AG20443 (cell line): Measurements from ENCODE around the gene RBPJ.
A peak's percentile ranks its signal among the peaks of the same experiment; 100 is the strongest.

ENCODE experiments used
- DNase-seq: peaks from one replicate; pipeline ENCODE4 v3.0.0; 2012; ENCODE audit warnings: low spot score, mixed read lengths

RBPJ gene

DNA sequence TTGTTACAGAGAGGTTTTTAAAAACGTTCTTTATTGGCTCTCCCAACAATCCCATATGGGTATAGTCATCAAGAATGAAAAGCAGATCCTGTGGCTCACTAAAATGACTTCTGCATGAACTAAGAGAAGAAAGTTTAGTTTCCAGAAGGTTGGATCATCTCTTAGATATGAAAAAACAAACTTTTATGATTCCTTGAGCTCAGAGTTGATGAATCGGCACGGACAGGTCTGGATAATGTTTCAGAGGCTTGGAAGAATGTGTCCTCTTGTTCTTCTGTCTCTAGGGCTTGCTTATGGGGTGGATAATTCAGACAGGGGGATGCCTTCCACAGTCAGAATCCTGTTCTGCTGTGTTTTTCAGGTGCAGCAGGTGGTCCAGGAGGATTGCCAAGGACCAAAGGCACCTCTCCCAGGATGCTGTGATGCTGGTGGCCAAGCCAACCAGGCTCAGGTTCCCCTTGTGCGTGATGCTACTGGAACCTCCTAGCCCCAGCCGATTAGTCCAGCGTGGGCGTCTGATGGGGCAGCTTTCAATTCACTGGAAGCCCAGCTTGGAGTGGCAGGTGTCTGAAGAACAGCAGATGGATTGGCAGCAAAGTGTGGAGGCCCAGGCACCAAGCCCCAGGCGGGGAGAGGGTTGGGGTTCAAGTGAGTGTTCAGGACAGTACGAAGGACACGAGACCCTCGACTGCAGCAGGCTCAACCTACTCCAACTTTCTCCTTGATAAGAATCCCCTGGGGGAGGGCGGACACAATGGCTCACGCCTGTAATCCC is 139.1 kb downstream of the RBPJ start:
- DNase-seq: peak; percentile 62

DNA sequence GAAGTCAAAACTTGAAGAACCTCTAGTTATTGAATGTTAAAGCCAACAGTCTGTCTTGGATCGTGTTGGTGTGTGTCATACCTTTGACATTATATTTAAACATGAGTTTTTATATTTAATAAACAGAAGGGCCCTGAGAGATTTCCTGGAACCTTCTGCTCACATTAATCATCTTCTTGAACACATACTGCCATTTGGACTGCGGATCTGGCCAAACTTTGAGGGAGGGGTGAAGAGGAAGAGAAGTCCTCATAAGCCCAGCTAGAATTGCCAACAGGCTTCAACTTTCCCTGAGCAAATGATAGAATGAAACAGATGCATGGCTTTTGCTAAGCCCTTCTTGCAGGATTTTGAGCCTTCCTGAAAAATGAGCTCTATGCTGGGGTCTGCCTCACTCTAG is 142.1 kb downstream of the RBPJ start:
- no peak for DNase-seq

DNA sequence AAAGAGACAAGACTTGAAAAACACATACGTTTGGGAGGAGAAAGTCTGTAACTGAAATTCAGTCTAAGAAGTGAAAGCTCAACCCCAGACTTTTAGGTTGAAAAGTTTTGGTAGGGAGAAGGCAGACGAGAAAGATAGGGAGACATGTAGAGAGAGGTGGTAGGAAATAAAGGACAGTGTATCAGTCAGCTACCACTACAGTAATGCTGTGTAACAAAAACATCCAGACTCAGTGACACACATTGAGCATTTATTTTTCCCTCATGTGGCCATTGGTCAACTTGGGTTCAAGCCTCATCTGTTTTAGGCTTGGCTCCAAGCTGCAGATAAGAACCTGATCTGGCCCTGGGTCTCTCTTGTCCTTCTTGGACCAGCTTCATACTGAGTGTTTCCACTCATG is 142.6 kb downstream of the RBPJ start:
- DNase-seq: no peak

DNA sequence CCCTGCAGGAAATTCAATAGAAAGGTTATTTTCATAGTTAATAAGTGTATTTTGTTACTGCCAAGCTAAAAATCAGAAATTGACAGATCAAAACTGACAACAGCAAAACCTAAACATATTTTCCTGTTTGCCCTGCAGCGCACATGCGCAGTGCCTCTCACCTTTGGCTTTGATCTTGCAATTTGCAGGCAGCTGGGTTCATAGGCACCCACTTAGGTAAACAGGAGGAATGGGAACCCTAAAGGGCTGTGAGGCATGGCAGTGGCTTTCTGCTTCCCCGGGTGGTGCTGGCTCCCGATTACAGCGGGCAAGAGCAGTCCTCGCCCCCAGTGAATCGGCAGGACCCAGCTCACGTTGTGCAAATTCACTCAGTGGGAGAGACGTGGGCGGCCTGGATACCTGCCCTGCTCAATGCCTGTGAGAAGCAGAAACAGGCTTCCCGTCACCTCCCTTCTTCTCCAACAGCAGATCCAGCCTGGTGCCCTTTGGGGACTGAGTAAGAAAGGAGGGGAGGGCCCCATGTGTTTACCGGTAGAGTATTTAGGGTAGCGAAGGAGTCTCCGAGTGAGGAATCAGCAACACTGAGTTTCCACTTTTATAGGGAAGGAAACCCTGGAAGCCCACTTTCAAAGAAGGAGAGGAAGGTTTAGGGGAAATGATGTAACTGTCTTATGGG is 143.7 kb downstream of the RBPJ start:
- DNase-seq: no peak

DNA sequence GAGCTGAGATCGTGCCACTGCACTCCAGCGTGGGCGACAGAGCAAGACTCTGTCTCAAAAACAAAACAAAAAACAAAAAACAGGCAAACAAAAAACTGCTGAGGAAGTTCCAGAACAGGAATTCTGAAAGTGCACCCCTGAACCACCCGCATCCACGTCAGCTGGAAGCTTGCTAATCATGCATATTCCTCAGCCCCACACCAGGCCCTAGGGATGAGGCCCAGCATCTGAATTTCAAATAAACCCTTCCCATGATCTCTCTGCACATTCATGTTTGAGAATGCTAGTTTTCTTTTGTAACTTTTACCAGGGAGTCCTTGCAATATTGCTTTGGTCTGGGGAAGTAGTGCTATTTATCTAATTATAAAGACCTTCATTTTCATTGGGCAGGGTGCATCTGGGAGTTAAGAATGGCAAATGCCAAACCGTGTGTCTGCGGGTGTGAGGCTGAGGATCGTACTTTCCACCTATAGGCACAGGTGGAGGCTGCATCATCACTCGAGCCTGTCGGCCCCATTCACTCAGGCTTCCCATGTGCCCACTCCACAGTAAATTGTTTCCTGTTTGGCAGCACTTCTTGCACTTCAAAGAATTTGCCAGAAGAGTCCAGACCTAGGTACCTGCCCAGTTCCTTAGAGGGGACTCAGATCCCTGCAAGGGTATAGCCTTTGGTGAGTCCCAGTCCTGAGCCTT is 145.9 kb downstream of the RBPJ start:
- no peak for DNase-seq

DNA sequence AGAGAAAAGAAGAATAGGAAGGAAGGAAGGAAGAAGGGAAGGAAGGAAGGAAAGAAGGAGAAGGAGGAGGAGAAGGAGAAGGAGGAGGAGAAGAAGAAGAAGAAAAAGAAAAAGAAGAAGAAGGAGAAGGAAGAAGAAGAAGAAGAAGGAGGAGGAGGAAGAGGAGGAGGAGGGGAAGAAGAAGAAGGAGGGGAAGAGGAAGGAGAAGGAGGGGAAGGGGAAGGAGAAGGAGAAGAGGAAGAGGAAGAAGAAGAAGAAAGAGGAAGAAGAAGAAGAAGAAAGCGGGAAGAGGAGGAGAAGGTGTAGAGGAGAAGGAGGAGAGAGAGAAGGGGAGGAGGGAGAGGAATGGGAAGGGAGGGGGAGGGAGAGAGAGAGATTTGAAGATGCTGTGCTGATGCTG is 146.9 kb downstream of the RBPJ start:
- DNase-seq: no peak

DNA sequence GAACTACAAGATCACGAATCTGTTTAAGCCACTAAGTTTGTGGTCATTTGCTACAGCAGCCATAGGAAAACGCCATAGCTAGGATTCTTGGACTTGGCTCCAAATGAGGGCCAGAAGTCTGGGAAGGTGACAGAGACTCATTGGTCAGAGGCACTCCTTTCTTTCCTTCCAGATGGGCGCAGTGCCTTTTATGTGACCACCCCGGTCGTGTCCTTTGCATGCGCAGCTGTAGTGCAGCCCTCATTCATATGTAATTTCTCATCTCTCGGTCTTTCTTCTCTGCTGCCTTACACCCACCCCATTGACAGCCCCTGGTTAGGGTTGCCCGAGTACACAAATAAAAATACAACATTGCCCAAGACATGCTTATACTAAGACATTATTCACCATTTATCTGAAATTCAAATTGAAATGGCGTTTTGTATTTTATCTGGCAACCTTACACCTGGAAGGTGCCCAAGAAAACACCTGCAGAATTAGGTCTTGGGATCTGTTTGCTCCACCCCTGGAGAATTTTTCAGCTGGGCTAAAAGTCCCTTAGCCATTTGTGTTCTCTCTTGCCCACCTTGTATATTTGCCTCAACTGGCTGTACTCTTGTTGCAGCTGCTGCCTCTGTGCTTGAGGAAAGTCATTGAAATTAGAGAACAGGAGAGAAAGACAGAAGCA is 147.6 kb downstream of the RBPJ start:
- no peak for DNase-seq

DNA sequence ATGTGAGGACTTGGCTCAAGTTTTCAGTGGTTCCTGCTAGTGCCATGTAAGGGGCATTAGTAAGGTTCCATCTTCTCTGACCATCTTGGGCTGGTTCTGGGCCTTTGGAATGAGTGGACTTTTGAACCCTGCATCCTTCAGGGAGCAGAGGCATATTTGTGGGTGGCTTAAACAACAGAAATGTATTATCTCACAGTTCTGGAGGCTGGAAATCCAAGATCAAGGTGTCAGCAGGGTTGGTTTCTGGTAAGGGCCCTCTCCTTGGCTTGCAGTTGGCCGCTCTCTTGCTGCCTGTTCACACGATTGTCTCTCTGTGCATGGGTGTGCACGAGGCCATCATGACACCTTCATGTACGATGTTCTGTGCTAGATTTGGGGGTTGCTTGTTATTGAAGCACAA is 148.2 kb downstream of the RBPJ start:
- no peak for DNase-seq

DNA sequence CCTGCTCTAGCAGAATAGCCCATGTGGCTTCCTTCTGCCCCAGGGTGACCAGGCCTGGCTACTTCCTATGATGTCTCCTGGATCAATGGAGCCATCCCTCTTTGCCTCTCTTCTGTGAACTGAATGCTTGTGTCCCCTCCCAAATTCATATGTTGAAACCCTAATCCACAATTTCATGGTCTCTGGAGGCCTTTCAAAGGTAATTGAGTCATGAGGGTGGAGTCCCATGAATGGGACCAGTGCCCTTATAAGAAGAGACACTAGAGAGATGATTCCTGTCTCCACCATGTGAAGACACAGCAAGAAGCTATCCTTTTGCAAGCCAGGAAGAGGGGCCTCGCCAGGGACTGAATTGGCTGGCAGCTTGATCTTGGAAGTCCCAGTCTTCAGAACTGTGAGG is 151.1 kb downstream of the RBPJ start:
- no peak for DNase-seq

DNA sequence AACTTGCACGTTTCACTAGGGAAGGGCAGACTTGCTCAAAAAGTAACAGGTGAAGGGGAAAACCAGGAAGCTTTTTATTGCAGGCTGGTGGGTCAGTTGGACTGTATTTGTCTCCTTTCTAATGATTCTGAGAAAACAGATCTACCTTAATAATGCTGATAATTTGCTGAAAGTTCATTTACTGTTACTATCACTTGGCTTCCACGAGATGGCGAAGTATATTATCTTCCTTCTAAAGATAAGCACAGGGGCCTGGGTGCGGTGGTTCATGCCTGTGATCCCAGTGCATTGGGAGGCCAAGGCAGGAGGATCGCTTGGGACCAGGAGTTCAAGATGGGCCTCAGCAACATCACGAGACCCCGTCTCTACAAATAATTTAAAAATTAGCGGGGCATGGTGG is 153.1 kb downstream of the RBPJ start:
- DNase-seq: no peak

DNA sequence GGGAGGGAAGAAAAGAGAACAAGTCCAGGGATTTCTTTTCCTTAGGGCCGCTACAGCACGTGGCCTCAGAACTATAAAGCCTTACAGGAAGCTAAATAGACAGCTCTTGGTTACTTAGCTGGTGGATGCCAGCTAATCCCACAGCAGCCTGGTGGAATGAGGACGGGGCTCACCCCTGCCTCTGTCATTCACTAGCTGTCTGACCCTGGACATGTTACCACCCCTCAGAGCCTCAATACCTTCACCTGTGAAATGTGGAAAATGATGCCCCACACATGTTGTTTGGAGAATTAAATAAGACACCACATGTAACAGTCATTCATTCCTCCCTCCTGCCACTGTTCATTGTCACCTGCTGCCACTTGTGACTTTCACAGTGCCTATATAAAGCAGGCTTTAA is 153.7 kb downstream of the RBPJ start:
- DNase-seq: no peak

DNA sequence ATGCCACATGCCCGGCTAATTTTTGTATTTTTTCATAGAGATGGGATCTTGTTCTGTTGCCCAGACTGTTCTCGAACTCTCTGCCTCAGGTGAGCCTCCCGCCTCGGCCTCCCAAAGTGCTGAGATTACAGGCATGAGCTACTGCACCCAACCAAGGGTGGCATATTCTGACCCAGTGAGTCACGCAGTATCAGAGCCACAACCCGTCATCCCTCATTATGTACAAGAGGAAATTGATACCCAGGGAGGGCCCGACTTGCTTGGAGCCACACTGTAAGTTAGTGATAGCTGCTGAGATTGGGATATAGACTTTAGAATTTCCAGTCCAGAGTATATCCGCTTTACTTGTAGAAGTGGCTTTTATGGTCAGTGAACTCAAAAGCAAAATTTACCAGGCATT is 154.9 kb downstream of the RBPJ start:
- DNase-seq: no peak

DNA sequence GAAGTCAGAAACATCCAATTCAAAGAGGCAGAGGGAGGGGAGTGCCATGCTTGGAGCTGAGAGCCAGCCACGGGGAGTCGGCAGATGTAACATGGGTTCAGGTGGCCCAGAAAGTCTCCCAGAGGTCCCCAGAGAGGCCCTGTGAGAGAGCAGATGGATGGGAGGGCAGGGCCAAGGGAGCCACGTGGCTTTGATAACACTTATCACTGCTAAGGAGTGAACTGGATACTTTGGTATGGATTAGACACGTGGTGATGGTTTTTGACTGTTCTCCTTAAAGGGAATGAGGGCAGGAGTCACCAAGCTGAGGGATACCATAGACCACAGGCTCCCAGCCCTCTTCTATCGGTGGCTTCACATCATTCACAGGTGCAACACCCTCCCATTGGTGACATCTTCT is 155.7 kb downstream of the RBPJ start:
- no peak for DNase-seq

DNA sequence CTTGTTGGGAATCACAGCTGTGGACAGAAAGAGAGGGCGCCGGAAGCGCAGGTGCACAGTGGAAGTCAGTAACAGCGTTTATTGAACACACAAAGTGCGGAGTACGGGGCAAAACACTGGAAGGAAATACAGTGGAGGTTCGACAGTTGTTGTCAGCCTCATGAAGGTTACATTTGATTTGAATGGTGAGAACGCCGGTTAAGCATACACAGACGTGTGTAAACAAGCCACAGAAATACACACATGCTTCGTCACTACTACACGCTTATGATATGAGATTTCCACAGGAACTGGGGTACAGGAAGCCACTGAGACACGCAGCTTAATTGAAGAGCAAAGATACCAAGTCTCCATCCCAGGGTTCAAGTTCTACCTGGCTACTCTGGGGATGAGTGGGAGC is 157.5 kb downstream of the RBPJ start:
- no peak for DNase-seq

DNA sequence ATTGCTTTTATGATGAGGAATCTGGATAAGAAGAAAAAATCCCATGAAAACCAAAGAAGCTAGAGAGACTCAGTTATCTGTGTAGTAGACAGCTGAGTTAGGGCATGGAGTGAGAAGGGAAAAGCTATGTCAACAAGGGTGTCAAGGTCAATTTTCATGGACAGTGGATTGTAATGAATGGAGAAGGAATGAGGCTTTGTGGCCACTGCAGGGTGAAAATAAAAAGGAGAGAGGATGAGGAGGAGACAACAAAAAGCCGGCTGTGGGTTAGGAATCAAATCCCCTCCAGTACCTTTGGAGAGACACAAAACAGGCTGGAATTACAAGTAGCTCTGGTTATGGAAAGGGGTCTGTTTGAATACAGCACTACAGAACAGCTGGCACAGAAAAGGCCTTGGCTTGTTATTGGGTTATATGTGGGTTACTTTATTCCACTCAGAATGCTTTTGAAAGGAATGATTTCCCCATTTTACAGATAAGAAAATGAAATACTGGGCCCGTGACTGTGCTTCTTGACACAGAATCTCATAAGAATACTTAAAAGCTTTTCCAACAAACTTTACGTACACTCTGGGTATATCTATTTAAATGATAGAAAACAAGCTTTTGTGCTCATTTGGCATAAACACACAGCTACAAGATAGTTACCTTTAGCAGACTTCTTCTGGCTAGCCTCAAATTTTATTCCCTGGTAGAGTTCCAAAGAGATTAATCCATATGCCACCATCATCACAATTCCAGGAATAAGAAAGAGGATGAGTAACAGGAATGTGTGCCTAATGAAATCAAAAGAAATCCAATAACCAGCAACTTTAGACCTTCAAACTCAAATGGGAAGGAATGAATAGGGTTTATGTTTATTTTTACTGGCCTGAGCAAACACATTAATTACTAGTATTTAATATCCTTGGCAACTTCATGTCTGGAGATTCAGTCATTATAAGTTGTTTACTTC is 162.0 kb downstream of the RBPJ start:
- no peak for DNase-seq

DNA sequence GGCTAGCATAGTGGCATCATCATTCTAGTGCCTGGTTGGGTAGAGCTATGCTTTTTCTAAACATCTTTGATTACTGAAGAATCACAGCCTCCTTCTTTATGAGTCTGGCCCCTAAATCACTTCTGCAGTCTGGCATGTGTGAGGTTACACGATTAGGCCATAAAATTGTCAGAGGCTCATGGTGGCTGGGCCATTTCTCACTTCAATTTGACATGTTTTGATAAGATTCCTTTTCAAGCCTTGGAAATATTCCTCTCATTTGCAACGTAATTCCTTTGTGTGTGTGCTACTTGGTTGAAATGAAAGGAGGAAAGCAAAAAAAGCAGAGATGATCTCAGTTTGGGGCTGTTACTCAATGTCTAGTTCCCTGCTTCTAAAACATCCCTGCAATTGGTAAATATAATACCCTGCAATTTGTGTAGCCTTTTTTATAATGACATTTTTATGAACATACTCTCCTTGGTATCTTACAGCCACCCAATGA is 163.3 kb downstream of the RBPJ start:
- DNase-seq: peak; percentile 56

DNA sequence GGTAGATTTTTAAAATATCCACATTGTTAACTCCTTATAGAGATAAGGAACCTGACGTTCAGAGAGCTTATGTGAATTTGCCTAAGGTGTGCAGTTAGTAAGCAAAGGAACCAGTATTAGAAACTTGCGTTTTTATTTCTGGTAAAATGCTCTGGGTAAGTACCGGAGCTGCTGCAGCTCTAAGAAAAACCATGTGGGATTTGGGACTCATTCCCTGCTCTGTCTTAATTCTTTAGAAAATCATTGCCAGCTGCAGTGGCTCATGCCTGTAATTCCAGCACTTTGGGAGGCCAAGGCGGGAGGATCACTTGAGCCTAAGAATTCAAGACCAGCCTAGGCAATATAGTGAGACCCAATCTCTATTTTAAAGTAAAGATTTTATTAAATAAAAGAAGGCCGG is 163.7 kb downstream of the RBPJ start:
- DNase-seq: no peak
